Lower lobe of right lung (tissue), 2 donors: ENCODE data around the gene LMTK2. TPM values are rescaled to one million over a fixed set of nuclear protein-coding genes. Genes with fewer than 3 reads are reported as not detected.

Experiments
- ATAC-seq, 2 donors: fragments of 200-7000 bp; cut with Tn5 transposase; one replicate each; pipeline ENCODE4 v1.9.1; 2020 to 2022; ENCODE audit warnings: mild to moderate bottlenecking in 2 of 2, moderate library complexity in 2 of 2
- DNase-seq: peaks from one replicate; pipeline ENCODE4 v3.0.0-alpha.2; 2020
- H3K27ac ChIP-seq: fragments of 200-600 bp; one replicate; pipeline ENCODE4 v1.8.0; 2022
- H3K27me3 ChIP-seq: fragments of 200-600 bp; one replicate; pipeline ENCODE4 v1.8.0; 2022; ENCODE audit warnings: low read depth
- H3K36me3 ChIP-seq: fragments of 200-600 bp; one replicate; pipeline ENCODE4 v1.8.0; 2022; ENCODE audit warnings: mild to moderate bottlenecking
- H3K4me1 ChIP-seq: fragments of 200-600 bp; one replicate; pipeline ENCODE4 v1.8.0; 2022
- H3K4me3 ChIP-seq: fragments of 200-600 bp; one replicate; pipeline ENCODE4 v1.8.0; 2022; ENCODE audit warnings: mild to moderate bottlenecking
- H3K9me3 ChIP-seq: fragments of 200-600 bp; one replicate; pipeline ENCODE4 v1.8.0; 2022
- CTCF ChIP-seq: fragments of 200-600 bp; IDR thresholded peaks from one replicate; pipeline ENCODE4 v1.8.0; 2022; ENCODE audit warnings: antibody characterized with exemption, mild to moderate bottlenecking
- intact Hi-C: fragments of 100-400 bp; cut with DNase I; formaldehyde crosslinking; loops from one replicate; pipeline ENCODE4 v1.11.0; 2022
- total RNA-seq: library from RNA; stranded (reverse); fragmentation: NEBNext Ultra II Directional; extraction: Animal tissue kit (Norgen Biotek cat#: 25700); gene quantifications from one replicate; pipeline ENCODE4 v1.2.1, GENCODE V29; 2021
- donor health status: DM: no; HTN: yes; CAD: no; lungs with severe emphysema.

The LMTK2 gene
- total RNA-seq, 1 donor from 2014 or later, result 24.5 TPM

DNA sequence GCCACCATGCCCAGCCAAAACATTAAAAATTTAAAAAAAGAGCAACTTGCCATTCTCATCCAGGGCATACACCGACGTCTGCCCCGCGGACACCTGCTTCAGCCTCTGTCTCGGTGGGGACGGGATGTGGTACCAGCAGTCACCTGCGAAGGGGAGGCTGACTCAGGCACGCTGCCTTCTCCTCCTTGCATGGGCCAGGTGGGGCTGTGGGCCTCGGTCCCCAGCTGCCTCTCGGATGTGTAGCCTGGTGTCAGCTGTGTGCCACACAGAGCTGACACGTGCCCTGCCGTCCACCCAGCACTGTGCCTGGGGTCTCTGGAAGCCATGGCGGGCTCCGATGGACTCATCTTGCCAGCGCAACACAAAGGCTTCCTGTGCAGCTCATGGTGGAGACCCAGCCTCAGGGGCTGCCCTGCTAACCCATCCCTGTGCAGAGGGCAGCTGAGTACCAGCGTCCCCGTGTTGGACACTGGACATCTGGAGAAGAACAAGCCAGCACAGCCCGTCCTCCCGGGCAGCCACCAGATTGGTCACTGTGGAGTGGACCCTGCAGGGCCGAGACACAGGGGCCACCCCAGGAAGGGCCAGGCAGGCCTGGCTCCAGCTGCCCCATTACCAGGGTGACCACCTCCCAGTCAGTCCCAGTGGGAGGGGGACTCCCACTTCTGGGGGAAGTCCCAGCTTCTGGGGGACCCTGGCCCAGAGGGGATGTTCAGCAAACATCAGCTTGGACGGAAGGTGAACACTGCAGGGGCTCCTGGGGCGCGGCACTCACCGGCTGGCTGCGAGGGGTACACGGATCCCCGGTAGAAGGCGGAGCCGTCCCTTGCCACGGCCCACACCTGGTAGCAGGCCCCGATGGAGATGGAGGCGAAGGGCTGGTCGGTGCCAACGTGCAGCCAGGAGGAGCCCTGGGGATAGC is 115.2 kb downstream of the LMTK2 start:
- no peak overlapping the region for H3K27ac ChIP-seq
- no peak for ATAC-seq
- no peaks in the 10 kb centered on the region for H3K27me3 ChIP-seq
- H3K4me3 ChIP-seq, result no peak overlapping the region
- no peaks in the 10 kb centered on the region for H3K4me1 ChIP-seq
- TF ChIP-seq CTCF, result no peak
- peak; percentile 44 for DNase-seq
- intact Hi-C loops, result no loop called here
- no peaks in the 10 kb centered on the region for H3K9me3 ChIP-seq
- H3K36me3 ChIP-seq, result peaks cover 72% of the 10 kb centered on the region

GRCh38 chr7:98222533-98223195 is 116.0 kb downstream of the LMTK2 start:
- Histone ChIP-seq H3K27me3 (no peaks in the 10 kb centered on the region), H3K4me1 (no peaks in the 10 kb centered on the region), H3K4me3 (no peak overlapping the region), H3K27ac (no peak overlapping the region), H3K9me3 (no peaks in the 10 kb centered on the region), H3K36me3 (peaks cover 72% of the 10 kb centered on the region)
- TF ChIP-seq CTCF, result no peak
- peak; percentile 38 for DNase-seq
- intact Hi-C loops, result no loop called here
- ATAC-seq, result no peak

GRCh38 chr7:98223351-98223897 is 116.8 kb downstream of the LMTK2 start:
- peaks cover 74% of the 10 kb centered on the region for H3K36me3 ChIP-seq

GRCh38 chr7:98223898-98224700 is 117.4 kb downstream of the LMTK2 start:
- Histone ChIP-seq H3K9me3 (no peaks in the 10 kb centered on the region), H3K27me3 (no peaks in the 10 kb centered on the region), H3K27ac (no peak overlapping the region), H3K4me1 (no peaks in the 10 kb centered on the region), H3K4me3 (no peak overlapping the region), H3K36me3 (peaks cover 81% of the 10 kb centered on the region)
- no peak for TF ChIP-seq CTCF
- intact Hi-C loops, result no loop called here
- DNase-seq (peak; percentile 34), ATAC-seq (no peak)

More at GRCh38 chr7:98223351-98223897, 116.8 kb downstream of the LMTK2 start:
- intact Hi-C loops, result no loop called here
- no peak overlapping the region for H3K27ac ChIP-seq
- no peaks in the 10 kb centered on the region for H3K9me3 ChIP-seq
- no peaks in the 10 kb centered on the region for H3K27me3 ChIP-seq
- ATAC-seq (no peak), DNase-seq (peak; percentile 20)
- no peak overlapping the region for H3K4me3 ChIP-seq
- TF ChIP-seq CTCF, result no peak
- no peaks in the 10 kb centered on the region for H3K4me1 ChIP-seq

DNA sequence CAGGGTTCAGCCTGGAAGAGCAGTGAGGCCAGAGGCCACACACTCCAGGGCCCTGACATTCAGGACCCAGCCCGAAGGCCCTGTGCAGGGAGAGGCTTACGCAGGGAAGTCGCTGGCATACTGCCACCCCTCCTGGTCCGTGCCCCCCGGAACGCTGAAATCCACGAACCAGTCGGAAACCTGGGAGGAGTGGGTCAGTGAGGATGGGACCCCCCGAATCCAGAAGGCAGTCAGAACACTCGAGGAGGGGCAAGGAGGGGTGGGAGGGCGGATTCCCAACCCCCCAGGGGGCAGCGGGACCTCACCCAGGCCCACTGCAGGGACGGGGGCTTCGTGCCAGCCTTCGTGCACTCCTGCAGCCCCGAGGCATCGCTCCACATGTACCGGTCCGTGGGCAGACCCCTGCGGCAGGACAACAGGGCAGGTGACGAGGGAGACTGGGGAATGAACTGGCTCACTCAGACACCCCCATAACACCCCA is 118.1 kb downstream of the LMTK2 start:
- Histone ChIP-seq H3K4me3 (no peak overlapping the region), H3K36me3 (peaks cover 88% of the 10 kb centered on the region), H3K27ac (no peak overlapping the region), H3K27me3 (no peaks in the 10 kb centered on the region), H3K4me1 (no peaks in the 10 kb centered on the region), H3K9me3 (no peaks in the 10 kb centered on the region)
- ATAC-seq (no peak), DNase-seq (peak; percentile 39)
- no peak for TF ChIP-seq CTCF
- intact Hi-C loops, result no loop called here
